ENCODE results near the gene ADGRL2. TPM values are rescaled to one million over a fixed set of nuclear protein-coding genes. Genes with fewer than 3 reads are reported as not detected.

The ADGRL2 gene
- polyA plus RNA-seq, 3 donors = not detected

DNA sequence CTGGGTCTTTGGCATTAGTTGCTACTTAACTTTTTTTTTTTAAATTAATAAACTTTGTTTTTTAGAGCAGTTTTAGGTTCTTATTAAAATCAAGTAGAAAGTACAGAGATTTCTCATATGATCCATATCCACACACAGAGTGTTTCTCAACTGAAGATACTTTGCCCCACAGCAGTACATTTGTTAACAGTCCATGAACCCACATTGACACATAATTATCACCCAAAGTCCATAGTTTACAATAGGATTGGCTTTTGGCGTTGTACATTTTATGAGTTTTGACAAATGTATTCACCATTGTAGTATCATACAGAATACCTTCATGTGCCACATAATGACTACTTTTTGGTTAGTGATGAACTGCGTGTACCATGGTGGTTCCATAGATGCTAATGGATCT, 106.8 kb downstream of the ADGRL2 start:
- Histone ChIP-seq H3K27me3 (ENCODE audit: control insufficient read depth in 2 of 2, insufficient read depth in 2 of 2, low read length in 2 of 2) (no peaks in the 10 kb centered on the region), H2AFZ (ENCODE audit: insufficient read depth, low read depth, low read length, poor library complexity, severe bottlenecking) (no peak overlapping the region), H3K4me3 (replicated peaks in 1 of 3; ENCODE audit: low read depth in 2 of 3, low read length in 3 of 3) (no peak overlapping the region), H3K27ac (ENCODE audit: low read depth in 1 of 2, low read length in 2 of 2) (no peak overlapping the region), H3K4me1 (ENCODE audit: control insufficient read depth in 1 of 2, insufficient read depth in 2 of 2, low read length in 2 of 2) (no peaks in the 10 kb centered on the region), H3K79me2 (ENCODE audit: insufficient read depth, low read length) (no peaks in the 10 kb centered on the region), H3K36me3 (replicated peaks in 1 of 2; ENCODE audit: control insufficient read depth in 1 of 2, insufficient read depth in 2 of 2, low read length in 2 of 2) (no peaks in the 10 kb centered on the region), H4K20me1 (ENCODE audit: insufficient read depth, low read length) (no peaks in the 10 kb centered on the region), H3K9me3 (replicated peaks in 1 of 2; ENCODE audit: control insufficient read depth in 1 of 2, insufficient read depth in 1 of 2, low read length in 2 of 2) (peaks cover 0 to 9% of the 10 kb centered on the region in 2 donors), H3K9ac (ENCODE audit: insufficient read depth, low read length, poor library complexity, severe bottlenecking) (no peak overlapping the region), H3K4me2 (replicated peaks; ENCODE audit: extremely low read depth, low read length, poor library complexity, severe bottlenecking) (no peak overlapping the region)
- no peaks in the 10 kb centered on the region for H3K27me3 Mint-ChIP-seq (ENCODE audit: low read depth in 3 of 3)
- no peak overlapping the region for H3K27ac Mint-ChIP-seq
- intact Hi-C loops (cut with micrococcal nuclease) = no loop called here
- no peaks in the 10 kb centered on the region for H3K4me1 Mint-ChIP-seq
- no peak overlapping the region for H3K4me3 Mint-ChIP-seq
- WGBS (ENCODE audit: insufficient coverage) = no CpG with 5 or more reads among the region's 2 CpGs
- H3K36me3 Mint-ChIP-seq = no peaks in the 10 kb centered on the region
- DNase-seq = no peak
- TF ChIP-seq, protein P1, sequence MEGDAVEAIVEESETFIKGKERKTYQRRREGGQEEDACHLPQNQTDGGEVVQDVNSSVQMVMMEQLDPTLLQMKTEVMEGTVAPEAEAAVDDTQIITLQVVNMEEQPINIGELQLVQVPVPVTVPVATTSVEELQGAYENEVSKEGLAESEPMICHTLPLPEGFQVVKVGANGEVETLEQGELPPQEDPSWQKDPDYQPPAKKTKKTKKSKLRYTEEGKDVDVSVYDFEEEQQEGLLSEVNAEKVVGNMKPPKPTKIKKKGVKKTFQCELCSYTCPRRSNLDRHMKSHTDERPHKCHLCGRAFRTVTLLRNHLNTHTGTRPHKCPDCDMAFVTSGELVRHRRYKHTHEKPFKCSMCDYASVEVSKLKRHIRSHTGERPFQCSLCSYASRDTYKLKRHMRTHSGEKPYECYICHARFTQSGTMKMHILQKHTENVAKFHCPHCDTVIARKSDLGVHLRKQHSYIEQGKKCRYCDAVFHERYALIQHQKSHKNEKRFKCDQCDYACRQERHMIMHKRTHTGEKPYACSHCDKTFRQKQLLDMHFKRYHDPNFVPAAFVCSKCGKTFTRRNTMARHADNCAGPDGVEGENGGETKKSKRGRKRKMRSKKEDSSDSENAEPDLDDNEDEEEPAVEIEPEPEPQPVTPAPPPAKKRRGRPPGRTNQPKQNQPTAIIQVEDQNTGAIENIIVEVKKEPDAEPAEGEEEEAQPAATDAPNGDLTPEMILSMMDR (IDR thresholded peaks at IDR 0.05) = no peak
- peaks cover 0 to 9% (median 0%) of the 10 kb centered on the region in 7 donors for H3K9me3 Mint-ChIP-seq

DNA sequence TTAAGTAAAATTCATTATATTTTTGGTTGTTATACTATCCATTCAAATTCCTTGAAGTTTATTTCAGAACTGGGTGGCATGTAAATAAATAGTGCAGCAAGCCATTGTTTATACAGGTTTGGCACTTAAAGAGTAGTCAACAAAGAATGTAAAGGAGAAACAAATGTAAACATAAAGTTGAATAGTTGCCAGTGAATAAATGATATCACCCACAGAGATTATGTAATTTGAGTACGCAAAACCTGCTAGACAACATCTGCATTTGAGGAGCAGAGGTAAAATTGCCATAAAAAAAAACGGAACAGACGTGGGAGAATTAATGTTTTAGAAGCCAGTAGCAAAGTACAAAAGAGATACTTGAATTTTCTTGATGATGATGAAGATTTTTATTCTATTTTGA, 111.6 kb downstream of the ADGRL2 start:
- no CpG with 5 or more reads among the region's 3 CpGs for WGBS (ENCODE audit: insufficient coverage)
- no peaks in the 10 kb centered on the region for H3K36me3 ChIP-seq (replicated peaks in 1 of 2; ENCODE audit: control insufficient read depth in 1 of 2, insufficient read depth in 2 of 2, low read length in 2 of 2)
- H4K20me1 ChIP-seq (ENCODE audit: insufficient read depth, low read length) = no peaks in the 10 kb centered on the region
- no peak overlapping the region for H3K4me2 ChIP-seq (replicated peaks; ENCODE audit: extremely low read depth, low read length, poor library complexity, severe bottlenecking)
- H3K27ac Mint-ChIP-seq = no peak overlapping the region
- H3K4me1 Mint-ChIP-seq = no peaks in the 10 kb centered on the region
- H3K27ac ChIP-seq (ENCODE audit: low read depth in 1 of 2, low read length in 2 of 2) = no peak overlapping the region
- H3K9me3 ChIP-seq (replicated peaks in 1 of 2; ENCODE audit: control insufficient read depth in 1 of 2, insufficient read depth in 1 of 2, low read length in 2 of 2) = no peaks in the 10 kb centered on the region
- H3K79me2 ChIP-seq (ENCODE audit: insufficient read depth, low read length) = no peaks in the 10 kb centered on the region
- no peak overlapping the region for H2AFZ ChIP-seq (ENCODE audit: insufficient read depth, low read depth, low read length, poor library complexity, severe bottlenecking)
- H3K9me3 Mint-ChIP-seq = peaks cover 0 to 3% (median 0%) of the 10 kb centered on the region in 7 donors
- no peaks in the 10 kb centered on the region for H3K36me3 Mint-ChIP-seq
- H3K4me3 ChIP-seq (replicated peaks in 1 of 3; ENCODE audit: low read depth in 2 of 3, low read length in 3 of 3) = no peak overlapping the region
- no peak overlapping the region for H3K9ac ChIP-seq (ENCODE audit: insufficient read depth, low read length, poor library complexity, severe bottlenecking)
- TF ChIP-seq, protein P1 (IDR thresholded peaks at IDR 0.05) = no peak
- no peak overlapping the region for H3K4me3 Mint-ChIP-seq
- intact Hi-C loops (cut with micrococcal nuclease) = no loop called here
- H3K27me3 ChIP-seq (ENCODE audit: control insufficient read depth in 2 of 2, insufficient read depth in 2 of 2, low read length in 2 of 2) = no peaks in the 10 kb centered on the region
- no peaks in the 10 kb centered on the region for H3K4me1 ChIP-seq (ENCODE audit: control insufficient read depth in 1 of 2, insufficient read depth in 2 of 2, low read length in 2 of 2)
- no peak for DNase-seq
- no peaks in the 10 kb centered on the region for H3K27me3 Mint-ChIP-seq (ENCODE audit: low read depth in 3 of 3)

Data from CD14-positive monocyte (primary cell).